HG03159 (cell line): ENCODE measurements around the gene SGPP2.
"Not testable (repeated sequence)": the region's sequence is repeated elsewhere in the genome, so short reads cannot be mapped to it uniquely, and the experiment has no call there.

Source experiments
- ATAC-seq: cut with Tn5 transposase; IDR thresholded peaks from one replicate; pipeline ENCODE4 v1.9.1; 2021; ENCODE audit warnings: mild to moderate bottlenecking, moderate library complexity; ENCODE audit not compliant: unreplicated experiment

Gene SGPP2

DNA sequence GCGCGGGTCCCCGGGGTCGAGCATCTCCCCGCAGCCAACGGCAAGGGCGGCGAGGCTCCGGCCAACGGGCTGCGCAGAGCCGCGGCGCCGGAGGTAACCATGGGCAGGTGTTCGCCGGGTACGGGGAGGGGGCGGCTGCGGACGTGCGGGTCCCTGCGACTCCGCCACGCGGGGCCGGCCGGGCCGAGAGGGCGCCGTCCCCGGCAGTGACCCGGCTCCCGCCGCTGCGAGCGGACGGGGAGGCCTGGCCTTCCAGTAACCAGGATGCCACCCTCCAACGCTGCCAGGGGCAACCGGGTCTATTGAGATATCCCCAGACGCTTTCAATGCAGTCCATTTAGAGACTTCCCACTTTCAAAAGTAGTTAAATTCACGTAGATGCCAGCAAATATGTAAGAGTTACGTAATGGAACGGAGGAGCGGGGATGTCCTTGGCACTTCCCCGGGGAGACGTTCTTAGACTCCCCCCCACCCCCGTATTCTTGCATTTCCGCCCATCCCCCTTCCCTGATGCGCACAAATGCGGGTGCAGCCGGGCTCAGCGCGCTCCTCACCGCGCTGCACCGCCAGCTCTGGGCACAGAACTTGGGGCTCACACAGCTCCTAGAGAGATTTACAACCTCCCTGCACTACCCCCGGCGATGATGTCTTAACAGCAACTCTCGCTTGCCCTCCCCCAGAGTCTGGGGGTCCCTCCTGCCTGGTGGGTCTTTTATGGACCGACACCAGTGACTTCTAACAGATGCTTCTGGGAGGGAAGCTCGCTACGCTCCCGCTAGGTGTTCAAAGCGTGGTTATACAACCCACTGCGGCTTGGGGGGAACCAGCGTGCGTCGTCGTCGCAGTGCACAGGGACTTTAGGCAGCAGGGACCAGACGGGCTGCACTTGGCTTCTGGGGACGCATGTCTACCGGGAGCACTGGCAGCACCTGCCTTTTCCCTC, 657 bp downstream of the SGPP2 start:
- peak; percentile 17 for ATAC-seq

GRCh38 chr2:222427646-222428301, 3.4 kb downstream of the SGPP2 start:
- peak; percentile 56 for ATAC-seq

- no peak for ATAC-seq
Measured at GRCh38 chr2:222430071-222430470, 5.7 kb downstream of the SGPP2 start.

DNA sequence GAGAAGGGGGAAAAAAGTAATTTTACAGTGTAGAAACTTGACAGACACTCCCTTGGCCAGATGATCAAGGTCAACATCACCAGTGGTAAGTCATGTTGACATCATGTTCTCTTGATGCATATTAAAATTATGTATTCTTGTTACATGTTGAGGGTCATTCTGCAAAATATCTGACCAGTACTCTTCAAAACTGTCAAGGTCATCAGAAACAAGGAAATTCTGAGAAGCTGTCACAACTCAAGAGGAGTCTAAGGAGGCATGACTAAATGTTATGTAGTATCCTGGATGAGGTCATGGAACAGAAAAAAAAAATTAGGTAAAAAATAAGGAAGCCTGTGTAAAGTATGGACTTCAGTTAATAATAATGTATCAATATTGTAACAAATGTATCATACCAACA, 6.3 kb downstream of the SGPP2 start:
- ATAC-seq: no peak

GRCh38 chr2:222431869-222432268, 7.5 kb downstream of the SGPP2 start:
- ATAC-seq: no peak

GRCh38 chr2:222433332-222434173, 9.2 kb downstream of the SGPP2 start:
- peak; percentile 88 for ATAC-seq

DNA sequence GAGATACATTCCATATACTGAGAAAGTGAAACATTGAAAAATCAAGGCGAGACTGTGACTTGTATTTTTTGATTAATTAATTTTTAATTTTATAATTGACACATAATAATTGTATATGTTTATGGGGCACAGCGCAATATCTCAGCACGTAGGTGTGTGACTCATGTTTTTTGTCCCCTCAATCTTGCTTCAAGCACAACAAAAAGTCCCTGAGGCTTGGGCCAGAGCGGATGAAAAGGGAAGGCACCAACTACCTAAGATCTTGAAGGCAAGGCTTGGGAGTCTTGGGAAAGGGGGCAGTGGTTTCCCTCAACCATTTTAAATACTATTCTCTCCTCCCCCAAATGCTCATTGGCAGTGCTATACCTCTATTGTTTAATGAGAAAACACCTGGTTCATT, 9.9 kb downstream of the SGPP2 start:
- ATAC-seq: peak; percentile 35

DNA sequence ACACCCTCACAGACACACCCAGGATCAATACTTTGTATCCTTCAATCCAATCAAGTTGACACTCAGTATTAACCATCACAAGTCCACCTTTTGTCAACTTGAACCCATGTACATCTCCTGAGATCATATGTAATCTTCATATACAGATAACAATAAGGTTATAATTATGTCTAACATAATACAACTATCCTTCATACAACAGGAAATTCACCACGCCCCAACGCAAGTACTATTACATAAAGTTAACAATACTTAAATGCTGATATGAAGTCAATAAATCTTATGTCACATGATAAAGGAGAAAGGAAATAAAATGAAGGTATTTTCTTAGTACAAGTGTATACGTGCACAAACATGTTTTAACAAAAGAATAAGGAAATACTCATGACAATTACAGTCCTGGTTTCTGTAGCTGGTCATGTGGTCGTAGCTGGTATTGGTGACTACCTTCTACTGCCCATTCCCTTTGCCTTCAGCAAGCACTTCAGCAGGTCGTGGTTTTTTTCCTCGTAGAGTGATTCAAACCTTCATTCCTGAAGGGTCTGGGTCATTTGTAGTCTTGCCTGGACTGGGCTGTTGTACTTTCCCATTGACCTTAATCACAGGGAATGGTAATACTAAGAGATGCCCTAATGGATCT, 11.2 kb downstream of the SGPP2 start:
- not testable (repeated sequence) for ATAC-seq

DNA sequence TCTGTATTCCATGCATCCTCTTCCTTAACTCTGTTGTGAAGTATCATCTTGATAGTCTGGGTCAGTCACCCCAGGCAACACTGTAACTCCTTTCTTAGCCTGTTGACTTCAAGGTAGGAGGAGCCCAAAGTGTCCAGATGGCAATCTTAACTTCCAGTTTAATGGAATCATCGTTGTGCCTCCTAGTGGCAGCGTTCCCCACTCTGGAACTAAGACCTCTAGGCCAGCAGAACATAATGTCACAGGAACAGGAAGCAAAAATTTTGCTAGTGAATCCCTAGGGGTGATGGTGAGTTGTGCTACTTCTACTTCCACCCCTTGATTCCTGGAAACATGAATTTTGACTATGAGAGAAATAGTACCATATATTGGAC, 11.7 kb downstream of the SGPP2 start:
- ATAC-seq: no peak

- ATAC-seq: no peak
Measured at GRCh38 chr2:222439692-222440091, 15.3 kb downstream of the SGPP2 start.

DNA sequence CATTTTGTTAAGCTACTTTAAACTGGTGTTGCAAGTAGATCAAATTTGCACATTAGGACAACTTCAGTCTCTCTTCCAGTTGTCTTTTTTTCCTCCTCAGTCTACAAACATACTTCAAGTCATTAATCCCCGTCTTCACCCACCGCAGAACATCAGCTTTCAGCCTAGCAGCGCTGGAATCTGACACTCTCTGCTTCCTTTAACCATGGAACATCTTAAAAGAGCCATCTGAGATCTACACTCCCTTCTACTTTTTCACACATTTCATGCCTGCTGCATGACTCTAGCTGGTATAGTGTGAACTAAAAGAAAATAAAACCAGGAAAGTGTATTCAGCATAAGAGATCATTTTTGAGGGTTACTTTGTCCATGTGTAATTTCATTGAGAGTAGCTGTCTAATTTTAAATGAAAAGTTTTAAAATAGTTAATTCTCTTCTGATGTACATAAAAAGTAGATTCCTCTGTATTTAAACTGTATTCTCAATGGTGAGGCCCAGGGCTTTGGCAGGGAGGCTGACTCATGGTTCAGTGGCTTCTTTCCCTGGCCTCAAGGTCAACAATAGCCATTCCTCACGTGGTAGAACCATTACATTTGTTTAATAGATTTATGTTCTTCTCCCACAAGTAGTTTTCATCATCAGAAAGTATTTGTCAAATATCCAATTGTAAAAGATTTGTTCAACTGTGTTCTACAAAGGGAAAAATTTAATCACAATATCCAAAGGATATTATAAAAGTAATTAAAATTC, 16.5 kb downstream of the SGPP2 start:
- ATAC-seq: no peak

DNA sequence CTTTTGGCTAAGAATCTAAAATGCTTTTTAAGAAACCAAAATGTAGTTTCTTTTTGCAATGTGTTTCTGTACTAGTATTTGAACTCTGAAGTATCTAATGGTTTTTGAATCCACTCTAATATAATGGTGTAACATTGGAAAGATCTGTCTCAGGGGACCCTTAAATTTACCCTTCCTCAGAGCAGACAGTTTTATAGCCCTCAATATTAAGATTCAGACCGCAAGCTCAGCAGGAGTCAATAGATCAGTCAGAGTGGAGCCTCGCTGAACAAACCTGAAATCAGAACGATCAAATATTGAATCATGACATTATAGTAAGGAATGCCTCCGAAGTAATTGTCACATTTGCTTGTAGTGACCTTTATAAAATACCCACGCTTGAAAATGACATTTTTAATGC, 18.3 kb downstream of the SGPP2 start:
- ATAC-seq: no peak

DNA sequence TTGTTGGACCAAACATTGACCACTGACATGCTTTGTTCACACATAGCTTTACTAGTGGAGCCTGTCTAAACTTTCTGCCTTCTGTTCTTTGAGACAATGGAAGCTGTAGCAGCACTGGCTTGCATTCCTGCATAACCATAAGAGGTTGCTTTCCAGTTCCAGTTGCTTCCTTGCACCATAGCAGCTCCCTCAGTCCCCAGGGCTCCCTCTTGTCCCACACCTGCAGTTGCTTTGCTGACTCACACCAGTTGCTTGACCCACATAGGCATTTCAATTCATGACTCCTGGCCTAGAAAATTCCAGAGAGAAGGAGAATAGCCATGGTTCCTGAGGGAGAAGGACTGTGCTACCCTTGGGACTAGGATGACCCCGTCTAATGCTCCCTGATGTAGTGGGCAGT, 20.9 kb downstream of the SGPP2 start:
- ATAC-seq: no peak

GRCh38 chr2:222447131-222447530, 22.8 kb downstream of the SGPP2 start:
- ATAC-seq: no peak

DNA sequence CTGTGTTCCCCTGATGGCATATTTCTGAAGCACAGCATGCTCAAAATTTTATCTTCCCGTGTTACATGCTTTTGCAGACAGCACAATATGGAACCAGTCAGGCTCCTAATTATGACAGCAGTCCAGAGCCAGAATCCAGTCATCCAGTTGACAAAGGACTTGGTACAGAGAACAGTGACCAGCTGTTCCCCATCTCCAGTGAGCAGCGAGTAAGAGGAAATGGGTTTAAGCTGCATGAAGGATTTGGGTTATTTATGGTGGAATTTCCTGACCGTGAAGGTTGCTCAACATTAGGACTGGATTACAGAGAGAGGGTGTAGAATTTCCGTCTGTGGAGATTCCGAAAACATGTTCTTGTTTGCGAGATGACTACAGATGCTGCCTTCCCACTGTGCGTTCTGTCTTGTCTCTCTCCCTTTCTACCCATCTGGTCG, 24.4 kb downstream of the SGPP2 start:
- ATAC-seq: no peak

GRCh38 chr2:222450021-222450420, 25.7 kb downstream of the SGPP2 start:
- no peak for ATAC-seq

GRCh38 chr2:222451224-222451674, 26.9 kb downstream of the SGPP2 start:
- ATAC-seq: peak; percentile 100

- no peak for ATAC-seq
Measured at GRCh38 chr2:222452422-222452950, 28.1 kb downstream of the SGPP2 start.

DNA sequence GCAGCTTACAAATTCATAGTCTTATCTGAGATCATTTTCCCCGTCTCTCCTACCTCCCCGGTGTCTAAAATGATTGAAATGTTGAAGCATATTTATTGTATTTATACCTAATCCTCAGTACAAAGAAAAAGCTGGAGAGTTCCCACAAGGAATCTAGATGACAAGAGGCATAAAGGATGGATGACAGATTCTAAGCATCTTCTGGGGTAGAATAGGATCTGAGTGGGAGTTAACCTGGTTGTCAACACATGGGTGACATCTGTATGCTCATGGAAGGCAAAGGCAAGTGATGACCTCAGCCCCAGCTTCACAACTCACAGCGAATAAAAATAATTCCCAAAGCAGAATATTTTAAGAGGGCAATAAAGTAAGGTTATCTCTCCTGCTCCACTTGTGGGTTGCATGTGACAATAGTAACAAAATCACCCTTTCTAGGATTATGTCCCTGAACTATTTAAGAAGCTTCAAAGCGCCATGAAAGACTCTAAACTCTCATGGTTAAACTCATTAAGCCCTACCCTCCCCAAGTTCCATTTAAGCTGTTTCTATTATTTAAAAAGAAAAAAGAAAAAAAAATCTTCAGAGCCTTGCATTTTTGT, 32.2 kb downstream of the SGPP2 start:
- no peak for ATAC-seq
